Subcutaneous adipose tissue (tissue), 4 donors: ENCODE results near the gene CACNA1G. TPM values are rescaled to one million over a fixed set of nuclear protein-coding genes. Genes with fewer than 3 reads are reported as not detected.

Experiments used
- CTCF ChIP-seq: fragments of 450-650 bp; IDR thresholded peaks from one replicate; pipeline ENCODE4 v1.5.1; 2016; ENCODE audit warnings: low read depth, mild to moderate bottlenecking, control low read depth, antibody characterized with exemption, moderate library complexity
- total RNA-seq, 4 donors: library from RNA; depleted of rRNA; stranded (reverse); fragments of >200 nt; gene quantifications; one replicate each; pipeline ENCODE4 v1.1.0, GENCODE V29; 2016

Gene CACNA1G
- total RNA-seq, 4 donors from 2014 or later: 0.17 to 0.44 TPM; not detected in 2

- no peak for TF ChIP-seq CTCF
Observed at GRCh38 chr17:50577451-50577954, 17.0 kb downstream of the CACNA1G start.

GRCh38 chr17:50578173-50578572, 17.7 kb downstream of the CACNA1G start:
- no peak for TF ChIP-seq CTCF

- no peak for TF ChIP-seq CTCF
Observed at GRCh38 chr17:50579399-50579798, 18.9 kb downstream of the CACNA1G start.

- no peak for TF ChIP-seq CTCF
Observed at GRCh38 chr17:50580646-50581045, 20.1 kb downstream of the CACNA1G start.

- no peak for TF ChIP-seq CTCF
Observed at GRCh38 chr17:50581316-50581715, 20.8 kb downstream of the CACNA1G start.

GRCh38 chr17:50582741-50583140, 22.2 kb downstream of the CACNA1G start:
- TF ChIP-seq CTCF: no peak

GRCh38 chr17:50583641-50584040, 23.1 kb downstream of the CACNA1G start:
- no peak for TF ChIP-seq CTCF
